BE2C (cell line): ENCODE results near the gene PDE7B.

ENCODE experiments used
- DNase-seq: peaks from one replicate; pipeline ENCODE4 v3.0.0-alpha.2; 2020
- H3K27me3 ChIP-seq: fragments of 250-450 bp; sonication (Bioruptor Pico); 2 replicates; pipeline ENCODE4 v1.5.1; 2020; ENCODE audit warnings: mild to moderate bottlenecking
- H3K36me3 ChIP-seq: fragments of 250-450 bp; sonication (Bioruptor Pico); 2 replicates; pipeline ENCODE4 v1.5.1; 2020; ENCODE audit warnings: mild to moderate bottlenecking
- H3K4me1 ChIP-seq: fragments of 250-450 bp; sonication (Bioruptor Pico); 2 replicates; pipeline ENCODE4 v1.5.1; 2020
- H3K4me3 ChIP-seq: 2 replicates; pipeline ENCODE4 v1.5.1; 2011; ENCODE audit warnings: low read depth, low read length
- H3K9me3 ChIP-seq: fragments of 250-450 bp; sonication (Bioruptor Pico); 2 replicates; pipeline ENCODE4 v1.5.1; 2020
- TF ChIP-seq, protein P1 (sequence below): IDR thresholded peaks from 2 replicates; pipeline ENCODE4 v1.5.1; 2012; ENCODE audit warnings: mild to moderate bottlenecking, low read depth, low read length

PDE7B gene

DNA sequence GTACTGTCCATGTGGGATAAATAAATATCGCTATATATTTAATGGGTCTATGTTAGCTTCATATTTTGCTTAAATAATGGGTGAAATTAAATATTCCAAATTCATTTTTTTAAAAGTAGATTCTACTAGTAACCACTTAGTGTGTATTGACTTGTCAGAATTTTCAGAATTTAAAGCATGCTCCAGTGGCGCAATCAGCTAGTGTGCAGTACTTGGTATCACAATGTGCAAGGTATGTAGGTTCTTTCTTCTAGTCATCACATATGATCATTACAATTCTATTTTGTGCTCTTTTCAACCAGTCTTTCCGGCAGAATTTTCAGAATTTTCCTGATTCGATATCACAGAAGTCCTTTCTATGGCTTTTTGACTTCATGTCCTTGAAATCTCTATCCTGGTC, 32.6 kb downstream of the PDE7B start:
- Histone ChIP-seq H3K36me3 (no peaks in the 10 kb centered on the region), H3K27me3 (no peaks in the 10 kb centered on the region), H3K4me3 (no peak overlapping the region), H3K9me3 (no peaks in the 10 kb centered on the region), H3K4me1 (no peaks in the 10 kb centered on the region)
- no peak for DNase-seq
- TF ChIP-seq, protein P1, sequence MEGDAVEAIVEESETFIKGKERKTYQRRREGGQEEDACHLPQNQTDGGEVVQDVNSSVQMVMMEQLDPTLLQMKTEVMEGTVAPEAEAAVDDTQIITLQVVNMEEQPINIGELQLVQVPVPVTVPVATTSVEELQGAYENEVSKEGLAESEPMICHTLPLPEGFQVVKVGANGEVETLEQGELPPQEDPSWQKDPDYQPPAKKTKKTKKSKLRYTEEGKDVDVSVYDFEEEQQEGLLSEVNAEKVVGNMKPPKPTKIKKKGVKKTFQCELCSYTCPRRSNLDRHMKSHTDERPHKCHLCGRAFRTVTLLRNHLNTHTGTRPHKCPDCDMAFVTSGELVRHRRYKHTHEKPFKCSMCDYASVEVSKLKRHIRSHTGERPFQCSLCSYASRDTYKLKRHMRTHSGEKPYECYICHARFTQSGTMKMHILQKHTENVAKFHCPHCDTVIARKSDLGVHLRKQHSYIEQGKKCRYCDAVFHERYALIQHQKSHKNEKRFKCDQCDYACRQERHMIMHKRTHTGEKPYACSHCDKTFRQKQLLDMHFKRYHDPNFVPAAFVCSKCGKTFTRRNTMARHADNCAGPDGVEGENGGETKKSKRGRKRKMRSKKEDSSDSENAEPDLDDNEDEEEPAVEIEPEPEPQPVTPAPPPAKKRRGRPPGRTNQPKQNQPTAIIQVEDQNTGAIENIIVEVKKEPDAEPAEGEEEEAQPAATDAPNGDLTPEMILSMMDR = no peak

DNA sequence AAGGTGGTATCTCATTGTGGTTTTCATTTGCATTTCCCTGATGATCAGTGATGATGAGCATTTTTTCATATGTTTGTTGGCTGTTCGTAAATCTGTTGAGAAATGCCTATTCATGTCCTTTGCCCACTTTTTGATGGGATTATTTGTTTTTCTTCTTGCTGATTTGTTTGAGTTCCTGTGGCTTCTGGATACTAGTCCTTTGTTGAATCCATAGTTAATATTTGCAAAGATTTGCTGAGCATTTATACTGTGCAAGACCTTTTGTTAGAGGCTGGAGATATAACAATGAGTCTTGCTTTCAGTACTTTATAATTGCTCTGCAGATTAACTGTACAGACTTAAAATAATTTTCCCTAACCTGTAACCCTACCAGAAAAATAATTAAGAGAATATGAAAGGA, 35.6 kb downstream of the PDE7B start:
- Histone ChIP-seq H3K27me3 (no peaks in the 10 kb centered on the region), H3K36me3 (no peaks in the 10 kb centered on the region), H3K9me3 (no peaks in the 10 kb centered on the region), H3K4me3 (no peak overlapping the region), H3K4me1 (no peaks in the 10 kb centered on the region)
- no peak for DNase-seq
- TF ChIP-seq, protein P1 = no peak

DNA sequence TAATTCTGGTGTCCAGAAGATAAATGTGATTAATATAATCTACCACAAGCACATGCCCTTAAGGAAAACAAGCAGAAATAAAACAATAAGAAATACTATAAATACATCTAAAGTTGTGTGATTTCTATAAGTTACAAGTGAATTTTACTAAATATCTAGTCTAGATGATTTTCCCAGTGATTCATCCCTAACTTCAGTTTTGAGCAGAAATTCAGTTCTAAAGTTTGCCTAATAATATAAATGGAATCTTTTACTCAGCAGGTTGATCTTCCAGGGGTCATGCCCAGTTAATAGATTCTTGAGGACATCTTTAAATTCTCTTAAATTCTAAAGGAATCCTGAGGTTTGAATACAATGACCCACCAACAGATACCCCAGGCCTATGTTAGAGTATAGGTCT, 37.3 kb downstream of the PDE7B start:
- DNase-seq = no peak
- no peaks in the 10 kb centered on the region for H3K36me3 ChIP-seq
- TF ChIP-seq, protein P1 = no peak
- no peaks in the 10 kb centered on the region for H3K9me3 ChIP-seq
- no peaks in the 10 kb centered on the region for H3K4me1 ChIP-seq
- H3K27me3 ChIP-seq = no peaks in the 10 kb centered on the region
- no peak overlapping the region for H3K4me3 ChIP-seq

DNA sequence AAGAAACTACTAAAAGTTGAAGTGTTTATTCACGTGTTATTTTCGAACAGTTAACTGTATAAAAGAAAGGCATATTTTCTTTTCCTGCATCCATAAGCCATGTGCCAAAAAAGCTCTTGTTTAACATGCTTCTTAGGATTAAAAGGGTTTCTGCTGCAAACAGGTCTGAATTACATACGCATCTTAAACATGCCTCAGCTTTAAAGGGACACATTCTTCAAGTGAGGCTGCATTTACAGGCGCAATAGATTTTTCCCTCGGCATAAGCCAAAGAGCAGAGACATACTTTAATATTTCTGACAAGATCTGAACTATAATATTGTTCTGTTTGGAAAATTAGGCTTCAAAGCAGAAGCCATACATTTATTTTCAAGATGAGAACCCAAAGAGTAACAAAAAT, 39.4 kb downstream of the PDE7B start:
- Histone ChIP-seq H3K27me3 (no peaks in the 10 kb centered on the region), H3K9me3 (no peaks in the 10 kb centered on the region), H3K4me3 (no peak overlapping the region), H3K4me1 (no peaks in the 10 kb centered on the region), H3K36me3 (no peaks in the 10 kb centered on the region)
- TF ChIP-seq, protein P1 = no peak
- DNase-seq = no peak

DNA sequence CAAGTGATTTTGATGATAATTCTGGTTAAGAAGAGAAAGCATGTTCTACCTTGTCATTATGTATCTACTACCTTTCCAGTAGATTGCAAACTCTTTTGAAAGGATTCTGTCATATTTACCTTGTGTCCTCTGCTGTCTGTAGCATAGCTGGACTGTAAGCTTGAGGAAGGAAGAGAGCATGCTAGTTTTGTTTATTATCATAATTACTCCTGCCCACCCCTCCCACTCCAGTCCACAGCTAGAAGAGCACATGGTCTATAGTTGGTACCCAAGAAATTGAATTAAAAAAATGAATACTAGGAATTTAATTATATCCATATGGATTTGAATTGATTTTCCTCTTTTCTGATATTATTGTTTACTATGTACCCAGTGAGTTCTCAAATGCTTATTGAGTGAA, 40.2 kb downstream of the PDE7B start:
- H3K9me3 ChIP-seq = no peaks in the 10 kb centered on the region
- no peak overlapping the region for H3K4me3 ChIP-seq
- no peak for DNase-seq
- no peaks in the 10 kb centered on the region for H3K4me1 ChIP-seq
- TF ChIP-seq, protein P1 = no peak
- H3K27me3 ChIP-seq = no peaks in the 10 kb centered on the region
- no peaks in the 10 kb centered on the region for H3K36me3 ChIP-seq

DNA sequence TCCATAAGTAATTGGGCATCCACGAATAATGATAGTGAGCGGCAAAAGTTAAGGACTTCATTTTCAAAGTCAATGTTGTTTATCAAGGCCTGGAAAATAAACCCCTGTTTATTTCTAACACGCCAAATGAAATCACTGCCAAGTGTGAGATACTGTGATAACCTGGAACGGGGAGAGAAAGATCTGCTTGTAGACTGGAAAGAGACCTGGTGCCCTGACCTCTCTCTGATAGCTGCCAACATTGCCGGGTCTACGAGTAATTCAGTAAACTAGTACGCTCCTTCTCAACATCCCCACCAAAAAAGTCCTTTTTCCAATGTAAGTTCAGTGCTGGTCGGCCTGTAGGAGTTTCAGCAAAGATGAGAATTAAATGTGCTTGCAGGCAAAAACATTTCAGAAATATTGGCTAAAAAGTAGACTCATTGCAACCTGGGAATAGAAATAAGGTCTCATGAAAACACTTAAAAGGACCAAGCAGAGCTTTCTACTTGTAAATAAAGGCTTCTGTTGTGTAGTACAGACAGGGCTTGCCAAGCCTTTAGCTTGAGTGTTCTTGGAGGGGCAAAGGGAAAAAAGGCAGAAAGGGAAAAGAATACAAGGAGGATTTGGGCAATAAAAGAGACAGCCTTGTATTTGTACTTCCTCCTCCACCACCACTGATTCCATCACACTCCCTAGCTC, 43.9 kb downstream of the PDE7B start:
- H3K4me3 ChIP-seq = no peak overlapping the region
- H3K27me3 ChIP-seq = no peaks in the 10 kb centered on the region
- no peak for DNase-seq
- no peaks in the 10 kb centered on the region for H3K36me3 ChIP-seq
- no peaks in the 10 kb centered on the region for H3K4me1 ChIP-seq
- H3K9me3 ChIP-seq = no peaks in the 10 kb centered on the region
- TF ChIP-seq, protein P1 = no peak
